IMR-90 (cell line): ENCODE data around the gene HK3.

Source experiments
- CHD1 ChIP-seq: IDR thresholded peaks from 2 replicates; pipeline ENCODE4 v1.6.1; 2012; ENCODE audit warnings: low read depth, low read length, improper control_type of control experiment
- MAFK ChIP-seq: IDR thresholded peaks from 2 replicates; pipeline ENCODE4 v1.6.1; 2012; ENCODE audit warnings: low read depth, low read length, improper control_type of control experiment
- RAD21 ChIP-seq: IDR thresholded peaks from 2 replicates; pipeline ENCODE4 v1.6.1; 2012; ENCODE audit warnings: low read length, improper control_type of control experiment
- TF ChIP-seq, protein P1 (sequence below): conservative IDR thresholded peaks from 2 replicates; pipeline ENCODE4 v1.5.1; 2012; ENCODE audit warnings: mild to moderate bottlenecking, low read depth, low read length, improper control_type of control experiment

DNA sequence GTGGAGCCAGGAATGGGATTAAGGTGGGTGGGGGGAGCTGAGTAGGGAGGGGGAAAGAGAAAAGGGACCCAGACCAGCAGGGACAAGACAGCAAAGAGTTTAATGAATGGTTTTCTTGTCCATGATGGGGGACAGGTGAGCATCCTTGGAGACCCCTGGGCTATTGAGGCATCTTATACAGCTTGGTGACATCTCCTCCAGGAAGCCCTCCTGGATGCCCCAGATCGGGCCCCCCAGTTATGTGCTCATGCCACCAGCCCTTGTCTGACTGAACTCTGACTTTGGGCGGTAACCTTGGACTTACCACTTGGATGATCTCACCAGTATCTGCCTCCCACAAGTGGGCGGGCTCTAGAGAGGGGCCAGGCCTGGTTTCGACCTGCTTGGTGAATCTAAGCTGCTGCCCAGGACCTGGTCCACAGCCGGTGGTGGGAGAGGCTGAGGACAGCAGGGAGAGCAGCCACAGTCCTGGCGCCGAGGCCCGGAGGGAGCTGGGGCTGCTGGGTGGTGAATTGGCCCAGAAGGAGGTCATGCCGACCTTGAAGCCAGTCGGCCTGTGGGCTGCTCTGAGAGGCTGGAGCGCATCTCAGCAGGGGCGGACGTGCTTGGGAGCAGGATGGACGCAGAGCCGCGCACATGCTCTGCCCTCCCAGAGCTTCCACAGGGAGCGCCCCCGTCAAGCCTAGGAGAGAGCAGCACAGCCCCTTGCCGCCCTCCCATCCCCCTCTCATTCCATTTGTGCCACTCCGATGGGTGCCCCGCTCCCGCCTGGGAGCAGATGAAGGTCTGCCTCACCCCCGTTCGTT lies 52.6 kb downstream of the HK3 start:
- TF ChIP-seq, protein P1, sequence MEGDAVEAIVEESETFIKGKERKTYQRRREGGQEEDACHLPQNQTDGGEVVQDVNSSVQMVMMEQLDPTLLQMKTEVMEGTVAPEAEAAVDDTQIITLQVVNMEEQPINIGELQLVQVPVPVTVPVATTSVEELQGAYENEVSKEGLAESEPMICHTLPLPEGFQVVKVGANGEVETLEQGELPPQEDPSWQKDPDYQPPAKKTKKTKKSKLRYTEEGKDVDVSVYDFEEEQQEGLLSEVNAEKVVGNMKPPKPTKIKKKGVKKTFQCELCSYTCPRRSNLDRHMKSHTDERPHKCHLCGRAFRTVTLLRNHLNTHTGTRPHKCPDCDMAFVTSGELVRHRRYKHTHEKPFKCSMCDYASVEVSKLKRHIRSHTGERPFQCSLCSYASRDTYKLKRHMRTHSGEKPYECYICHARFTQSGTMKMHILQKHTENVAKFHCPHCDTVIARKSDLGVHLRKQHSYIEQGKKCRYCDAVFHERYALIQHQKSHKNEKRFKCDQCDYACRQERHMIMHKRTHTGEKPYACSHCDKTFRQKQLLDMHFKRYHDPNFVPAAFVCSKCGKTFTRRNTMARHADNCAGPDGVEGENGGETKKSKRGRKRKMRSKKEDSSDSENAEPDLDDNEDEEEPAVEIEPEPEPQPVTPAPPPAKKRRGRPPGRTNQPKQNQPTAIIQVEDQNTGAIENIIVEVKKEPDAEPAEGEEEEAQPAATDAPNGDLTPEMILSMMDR = no peak
- no peak for TF ChIP-seq RAD21
- TF ChIP-seq CHD1 = no peak
- no peak for TF ChIP-seq MAFK
